Measurements from ENCODE around the gene CCDC102A. TPM values are rescaled to one million over a fixed set of nuclear protein-coding genes. Genes with fewer than 3 reads are reported as not detected.

CCDC102A gene
- total RNA-seq, 1 experiment from 2014 or later = 5.2 TPM

DNA sequence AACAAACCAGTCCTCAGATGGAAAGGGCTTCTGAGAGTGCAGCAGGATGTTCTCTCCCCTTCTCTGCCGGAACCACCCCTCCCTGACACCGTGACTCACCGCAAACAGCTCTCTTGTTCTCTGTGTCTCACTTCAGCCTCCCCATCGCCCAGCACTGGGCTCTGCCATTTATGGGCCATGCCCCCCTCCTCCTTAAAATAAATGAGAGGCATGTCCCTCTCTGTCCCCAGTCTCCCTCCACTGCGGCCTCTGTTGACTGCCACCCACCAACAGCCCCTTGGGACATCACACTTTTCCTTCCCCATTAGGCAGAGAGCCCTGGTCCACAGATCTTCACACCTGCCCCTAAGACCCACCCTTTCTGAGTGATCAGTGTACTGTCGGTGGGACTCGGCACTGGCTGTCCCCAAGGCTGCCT is 6.3 kb downstream of the CCDC102A start:
- peak; percentile 7 for DNase-seq (ENCODE audit: low spot score)
- H3K27ac Mint-ChIP-seq = no peak overlapping the region
- H3K36me3 Mint-ChIP-seq = no peaks in the 10 kb centered on the region
- peaks cover 24% of the 10 kb centered on the region for H3K27me3 Mint-ChIP-seq (ENCODE audit: low read depth)
- H3K4me1 Mint-ChIP-seq = peaks cover 65% of the 10 kb centered on the region
- CTCF ChIA-PET = interaction anchor here (0.6 to 2.8 kb wide), 2 partner anchors 10 to 25 kb away, joined by 3 to 8 read pairs; no protein-coding TSS in a partner anchor
- POLR2A ChIA-PET = no interaction called here
- ATAC-seq = no peak
- H3K4me3 Mint-ChIP-seq = peak overlapping the region; percentile 71
- no peaks in the 10 kb centered on the region for H3K9me3 Mint-ChIP-seq
- TF ChIP-seq EMX1 (CRISPR knock-in tag; IDR thresholded peaks at IDR 0.05) (no peak), ESRRA (CRISPR knock-in tag; IDR thresholded peaks at IDR 0.05; ENCODE audit: borderline replicate concordance) (no peak), SP1 (CRISPR knock-in tag; conservative IDR thresholded peaks at IDR 0.05) (no peak)

DNA sequence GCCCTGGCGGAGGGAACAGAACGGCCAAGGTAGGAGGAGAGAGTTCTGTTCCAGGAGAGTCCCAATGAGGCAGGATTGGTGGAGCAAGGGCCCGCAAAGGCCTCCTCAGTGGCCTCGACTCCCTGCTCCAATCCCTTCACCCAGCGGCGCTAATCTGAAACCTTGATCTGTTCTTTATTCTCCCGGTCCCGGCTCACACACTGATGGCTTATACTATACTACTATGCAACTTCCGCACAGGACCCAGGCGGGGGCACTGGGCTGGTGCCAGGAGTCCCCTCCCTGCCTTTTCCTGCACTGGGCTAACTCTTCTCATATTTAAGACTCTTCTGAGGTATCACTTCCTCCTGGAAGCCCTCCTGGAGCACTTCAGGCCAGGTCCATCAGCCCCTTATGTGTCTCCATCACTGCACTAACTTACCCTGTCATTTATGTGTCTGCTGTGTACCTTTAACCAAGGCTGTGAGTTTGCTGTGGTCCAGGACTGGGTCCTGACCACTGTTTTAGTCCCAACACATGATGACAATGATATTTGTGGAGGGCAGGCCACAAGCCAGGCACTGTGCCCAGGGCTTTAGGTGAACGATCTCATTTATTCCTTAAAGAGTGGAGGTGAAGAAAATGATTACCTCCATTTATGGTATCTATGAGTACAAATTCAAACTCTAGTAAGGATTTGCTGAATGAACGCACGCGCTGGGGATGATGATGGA is 6.8 kb downstream of the CCDC102A start:
- CTCF ChIA-PET = interaction anchor here (1.7 to 3.6 kb wide), 5 partner anchors 12 to 112 kb away, joined by 11 to 62 read pairs (median 22); partner anchors contain the start of genes DOK4 and POLR2C
- peak; percentile 8 for ATAC-seq
- Mint-ChIP-seq H3K27ac (no peak overlapping the region), H3K36me3 (no peaks in the 10 kb centered on the region), H3K9me3 (no peaks in the 10 kb centered on the region), H3K27me3 (ENCODE audit: low read depth) (peaks cover 24% of the 10 kb centered on the region), H3K4me3 (peak overlapping the region; percentile 71), H3K4me1 (peaks cover 63% of the 10 kb centered on the region)
- POLR2A ChIA-PET = no interaction called here
- DNase-seq (ENCODE audit: low spot score) = no peak
- TF ChIP-seq, protein P1, sequence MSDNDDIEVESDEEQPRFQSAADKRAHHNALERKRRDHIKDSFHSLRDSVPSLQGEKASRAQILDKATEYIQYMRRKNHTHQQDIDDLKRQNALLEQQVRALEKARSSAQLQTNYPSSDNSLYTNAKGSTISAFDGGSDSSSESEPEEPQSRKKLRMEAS (CRISPR knock-in tag; IDR thresholded peaks at IDR 0.05) = no peak; the same call in 1 of the 2 replicates
- TF ChIP-seq ELF4 (CRISPR knock-in tag; IDR thresholded peaks at IDR 0.05; ENCODE audit: low read depth) (no peak), CREB1 (CRISPR knock-in tag; IDR thresholded peaks at IDR 0.05) (no peak)
- TF ChIP-seq, protein P2, sequence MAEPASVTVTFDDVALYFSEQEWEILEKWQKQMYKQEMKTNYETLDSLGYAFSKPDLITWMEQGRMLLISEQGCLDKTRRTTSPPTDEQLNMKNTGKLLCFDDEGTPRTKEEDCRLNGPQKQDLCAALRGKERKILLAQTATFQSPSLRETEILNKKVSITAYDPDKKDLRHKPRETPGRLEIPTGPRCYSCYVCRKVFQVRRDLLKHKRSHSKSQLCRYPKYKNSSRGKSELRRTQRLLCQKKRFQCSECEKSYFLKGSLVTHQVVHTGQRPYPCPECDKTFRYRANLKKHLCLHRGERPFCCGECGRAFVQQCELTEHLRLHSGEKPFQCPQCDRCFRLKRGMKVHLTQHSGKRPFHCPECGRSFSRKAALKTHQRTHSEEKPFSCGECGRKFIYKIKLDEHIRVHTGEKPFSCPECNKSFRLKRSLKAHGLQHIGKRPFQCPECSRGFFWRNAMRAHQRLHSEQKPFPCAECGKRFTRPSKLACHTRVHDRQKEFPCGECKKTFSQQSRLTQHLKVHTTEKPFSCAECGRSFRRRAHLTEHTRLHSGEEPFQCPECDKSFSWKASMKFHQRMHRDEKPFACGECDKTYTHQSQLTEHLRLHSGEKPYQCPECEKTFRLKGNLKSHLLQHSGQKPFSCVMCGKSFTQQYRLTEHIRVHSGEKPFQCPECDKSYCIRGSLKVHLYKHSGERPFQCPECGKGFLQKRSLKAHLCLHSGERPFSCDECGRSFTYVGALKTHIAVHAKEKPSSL (CRISPR knock-in tag; conservative IDR thresholded peaks at IDR 0.05) = no peak

DNA sequence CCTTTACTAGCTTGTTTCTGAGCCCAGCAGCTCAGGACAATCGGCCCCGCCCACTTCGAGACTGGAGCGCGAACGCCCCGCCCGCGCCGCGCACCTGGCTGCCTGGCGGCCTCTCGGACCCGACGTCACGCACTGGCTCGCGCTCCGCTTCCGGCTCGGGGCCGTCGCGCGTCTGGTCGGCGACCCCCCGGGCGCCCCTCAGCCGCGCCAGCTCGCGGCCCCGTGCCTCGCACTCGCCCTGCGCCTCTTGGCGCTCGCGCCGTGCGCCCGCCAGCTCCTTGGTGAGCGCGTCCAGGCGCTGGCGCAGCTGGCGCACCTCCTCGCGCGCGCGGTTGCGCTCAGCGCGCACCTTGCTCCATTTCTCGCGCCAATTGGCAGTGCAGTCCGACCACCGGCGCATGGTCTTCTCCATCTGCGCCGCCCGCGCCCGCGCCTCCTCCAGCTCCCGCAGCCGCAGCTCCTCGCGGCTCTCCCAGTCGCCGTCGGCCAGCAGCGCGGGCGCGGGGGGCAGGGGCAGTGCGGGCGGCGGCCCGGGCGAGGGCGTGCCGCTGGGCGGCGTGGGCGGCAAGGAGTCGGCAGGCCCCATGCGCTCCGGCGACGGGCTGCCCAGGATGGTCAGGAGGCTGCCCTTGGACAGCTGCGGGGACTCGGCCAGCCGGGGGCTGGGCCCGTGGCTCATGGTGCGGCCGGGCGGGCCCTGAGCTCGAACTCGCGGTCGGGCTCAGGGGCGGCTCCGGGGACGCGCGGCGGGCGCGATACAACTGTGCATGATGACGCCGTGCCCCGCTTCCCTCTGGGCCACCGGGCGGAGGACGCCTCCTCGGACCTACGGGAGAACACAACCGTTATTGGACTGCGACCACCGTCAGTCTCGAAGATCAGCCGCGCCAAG is 7.6 kb downstream of the CCDC102A start:
- Mint-ChIP-seq H3K36me3 (no peaks in the 10 kb centered on the region), H3K9me3 (no peaks in the 10 kb centered on the region), H3K4me1 (peaks cover 55% of the 10 kb centered on the region), H3K27ac (peak overlapping the region; percentile 77; the same call in 1 of the 2 replicates), H3K27me3 (ENCODE audit: low read depth) (peaks cover 24% of the 10 kb centered on the region), H3K4me3 (peak overlapping the region; percentile 71)
- DNase-seq (ENCODE audit: low spot score) = peak; percentile 91
- CTCF ChIA-PET = interaction anchor here (0.6 to 3.6 kb wide), 14 partner anchors 8 to 111 kb away, joined by 3 to 62 read pairs (median 12); partner anchors contain the start of genes CCDC102A, DOK4 and POLR2C
- peak; percentile 61 for ATAC-seq
- POLR2A ChIA-PET = interaction anchor here (0.6 to 1.9 kb wide), 4 partner anchors 8 to 66 kb away, joined by 3 to 11 read pairs (median 4); partner anchors contain the start of genes ADGRG5, CCDC102A and POLR2C
- peak; percentile 28 for TF ChIP-seq FOXK1 (CRISPR knock-in tag; IDR thresholded peaks at IDR 0.05)
- TF ChIP-seq, protein P3, sequence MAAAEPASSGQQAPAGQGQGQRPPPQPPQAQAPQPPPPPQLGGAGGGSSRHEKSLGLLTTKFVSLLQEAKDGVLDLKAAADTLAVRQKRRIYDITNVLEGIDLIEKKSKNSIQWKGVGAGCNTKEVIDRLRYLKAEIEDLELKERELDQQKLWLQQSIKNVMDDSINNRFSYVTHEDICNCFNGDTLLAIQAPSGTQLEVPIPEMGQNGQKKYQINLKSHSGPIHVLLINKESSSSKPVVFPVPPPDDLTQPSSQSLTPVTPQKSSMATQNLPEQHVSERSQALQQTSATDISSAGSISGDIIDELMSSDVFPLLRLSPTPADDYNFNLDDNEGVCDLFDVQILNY (CRISPR knock-in tag; IDR thresholded peaks at IDR 0.05) = 0 out of 2 replicates have a peak, but pooled peaks have one; percentile 20
- TF ChIP-seq TCF7 (CRISPR knock-in tag; IDR thresholded peaks at IDR 0.05; ENCODE audit: low read depth) = peak; percentile 45; the same call in 1 of the 2 replicates
- TF ChIP-seq, protein P4, sequence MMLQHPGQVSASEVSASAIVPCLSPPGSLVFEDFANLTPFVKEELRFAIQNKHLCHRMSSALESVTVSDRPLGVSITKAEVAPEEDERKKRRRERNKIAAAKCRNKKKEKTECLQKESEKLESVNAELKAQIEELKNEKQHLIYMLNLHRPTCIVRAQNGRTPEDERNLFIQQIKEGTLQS (CRISPR knock-in tag; conservative IDR thresholded peaks at IDR 0.05) = no peak
- TF ChIP-seq ESRRA (CRISPR knock-in tag; IDR thresholded peaks at IDR 0.05; ENCODE audit: borderline replicate concordance) = 0 out of 2 replicates have a peak, but pooled peaks have one; percentile 9
- peak; percentile 74; the same call in 1 of the 2 replicates for TF ChIP-seq KAT7 (CRISPR knock-in tag; IDR thresholded peaks at IDR 0.05; ENCODE audit: borderline replicate concordance)
- TF ChIP-seq, protein P1 (CRISPR knock-in tag; IDR thresholded peaks at IDR 0.05) = peak; percentile 67; the same call in 1 of the 2 replicates
- TF ChIP-seq IRF2 (CRISPR knock-in tag; IDR thresholded peaks at IDR 0.05; ENCODE audit: borderline replicate concordance, low read depth) = no peak
- TF ChIP-seq TP53 (CRISPR knock-in tag; IDR thresholded peaks at IDR 0.05) = peak; percentile 42; the same call in 1 of the 2 replicates
- TF ChIP-seq NFATC4 (CRISPR knock-in tag; IDR thresholded peaks at IDR 0.05) = no peak
- no peak; the same call in 1 of the 2 replicates for TF ChIP-seq RELA (CRISPR knock-in tag; IDR thresholded peaks at IDR 0.05; ENCODE audit: borderline replicate concordance)
- TF ChIP-seq MXD4 (CRISPR knock-in tag; IDR thresholded peaks at IDR 0.05; ENCODE audit: borderline replicate concordance) = no peak
- peak; percentile 74; the same call in 1 of the 2 replicates for TF ChIP-seq CBFB (CRISPR knock-in tag; IDR thresholded peaks at IDR 0.05; ENCODE audit: low read depth)
- TF ChIP-seq, protein P5, sequence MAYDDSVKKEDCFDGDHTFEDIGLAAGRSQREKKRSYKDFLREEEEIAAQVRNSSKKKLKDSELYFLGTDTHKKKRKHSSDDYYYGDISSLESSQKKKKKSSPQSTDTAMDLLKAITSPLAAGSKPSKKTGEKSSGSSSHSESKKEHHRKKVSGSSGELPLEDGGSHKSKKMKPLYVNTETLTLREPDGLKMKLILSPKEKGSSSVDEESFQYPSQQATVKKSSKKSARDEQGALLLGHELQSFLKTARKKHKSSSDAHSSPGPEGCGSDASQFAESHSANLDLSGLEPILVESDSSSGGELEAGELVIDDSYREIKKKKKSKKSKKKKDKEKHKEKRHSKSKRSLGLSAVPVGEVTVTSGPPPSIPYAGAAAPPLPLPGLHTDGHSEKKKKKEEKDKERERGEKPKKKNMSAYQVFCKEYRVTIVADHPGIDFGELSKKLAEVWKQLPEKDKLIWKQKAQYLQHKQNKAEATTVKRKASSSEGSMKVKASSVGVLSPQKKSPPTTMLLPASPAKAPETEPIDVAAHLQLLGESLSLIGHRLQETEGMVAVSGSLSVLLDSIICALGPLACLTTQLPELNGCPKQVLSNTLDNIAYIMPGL (CRISPR knock-in tag; IDR thresholded peaks at IDR 0.05) = peak; percentile 53; the same call in 1 of the 2 replicates
- TF ChIP-seq ZNF416 (CRISPR knock-in tag; IDR thresholded peaks at IDR 0.05) = 0 out of 2 replicates have a peak, but pooled peaks have one; percentile 19

Data from WTC11 (cell line).